ENCODE measurements around the gene KRIT1.

KRIT1 gene

GRCh38 chr7:92156990-92157389, 88.7 kb downstream of the KRIT1 start:
- no peak for TF ChIP-seq CTCF (IDR thresholded peaks at IDR 0.05; ENCODE audit: insufficient read depth, low read depth, low read length, missing control alignments)
- H3K4me3 ChIP-seq (ENCODE audit: low read length) = no peak overlapping the region
- no peak for DNase-seq (ENCODE audit: low read depth)

- H3K4me3 ChIP-seq (ENCODE audit: low read length) = no peak overlapping the region
- no peak for TF ChIP-seq CTCF (IDR thresholded peaks at IDR 0.05; ENCODE audit: insufficient read depth, low read depth, low read length, missing control alignments)
- DNase-seq (ENCODE audit: low read depth) = no peak
Measured at GRCh38 chr7:92155108-92155739, 90.5 kb downstream of the KRIT1 start.

GRCh38 chr7:92150450-92151017, 95.2 kb downstream of the KRIT1 start:
- H3K4me3 ChIP-seq (ENCODE audit: low read length) = no peak overlapping the region
- no peak for TF ChIP-seq CTCF (IDR thresholded peaks at IDR 0.05; ENCODE audit: insufficient read depth, low read depth, low read length, missing control alignments)
- no peak for DNase-seq (ENCODE audit: low read depth)

- no peak for TF ChIP-seq CTCF (IDR thresholded peaks at IDR 0.05; ENCODE audit: insufficient read depth, low read depth, low read length, missing control alignments)
- no peak overlapping the region for H3K4me3 ChIP-seq (ENCODE audit: low read length)
- no peak for DNase-seq (ENCODE audit: low read depth)
Measured at GRCh38 chr7:92149736-92150239, 95.9 kb downstream of the KRIT1 start.

Data from epithelial cell of esophagus (primary cell).